Left renal cortex interstitium (tissue), 4 donors: ENCODE results near the gene TRIM72. TPM values are rescaled to one million over a fixed set of nuclear protein-coding genes. Genes with fewer than 3 reads are reported as not detected.
"Not testable (repeated sequence)": the region's sequence is repeated elsewhere in the genome, so short reads cannot be mapped to it uniquely, and the experiment has no call there.

Source experiments
- DNase-seq, 4 donors: peaks; one replicate each; pipeline ENCODE4 v3.0.0-alpha.2; 2013; ENCODE audit warnings: low read depth in 4 of 4, low spot score in 2 of 4, missing footprints in 1 of 4
- polyA plus RNA-seq, 4 donors: library from polyadenylated mRNA; unstranded; fragments of 120-200 nt; gene quantifications; one replicate each; pipeline ENCODE4 v1.2.1, GENCODE V29; 2013; ENCODE audit not compliant: insufficient read length in 4 of 4

TRIM72 gene
- polyA plus RNA-seq, 4 donors: 0.05 to 0.17 (median 0.09) TPM

- DNase-seq: no peak
Measured at GRCh38 chr16:31250782-31251384, 37.0 kb downstream of the TRIM72 start.

GRCh38 chr16:31251435-31251834 is 37.5 kb downstream of the TRIM72 start:
- DNase-seq: no peak

- DNase-seq: no peak
Measured at GRCh38 chr16:31253642-31254045, 39.7 kb downstream of the TRIM72 start.

- DNase-seq: no peak
Measured at GRCh38 chr16:31256466-31256865, 42.5 kb downstream of the TRIM72 start.

GRCh38 chr16:31258366-31258765 is 44.4 kb downstream of the TRIM72 start:
- DNase-seq: no peak

- DNase-seq: no peak
Measured at GRCh38 chr16:31260136-31260931, 46.4 kb downstream of the TRIM72 start.

GRCh38 chr16:31262084-31262483 is 48.2 kb downstream of the TRIM72 start:
- no peak for DNase-seq

- DNase-seq: no peak
Measured at GRCh38 chr16:31265329-31266245, 51.7 kb downstream of the TRIM72 start.

GRCh38 chr16:31267332-31268032 is 53.6 kb downstream of the TRIM72 start:
- no peak for DNase-seq

- DNase-seq: no peak
Measured at GRCh38 chr16:31268033-31268365, 54.1 kb downstream of the TRIM72 start.

- no peak for DNase-seq
Measured at GRCh38 chr16:31268891-31269290, 55.0 kb downstream of the TRIM72 start.

GRCh38 chr16:31269541-31269940 is 55.6 kb downstream of the TRIM72 start:
- DNase-seq: no peak

GRCh38 chr16:31269973-31270372 is 56.1 kb downstream of the TRIM72 start:
- not testable (repeated sequence) for DNase-seq

GRCh38 chr16:31270795-31271194 is 56.9 kb downstream of the TRIM72 start:
- no peak for DNase-seq

- no peak for DNase-seq
Measured at GRCh38 chr16:31271621-31272190, 57.8 kb downstream of the TRIM72 start.

GRCh38 chr16:31273187-31273586 is 59.3 kb downstream of the TRIM72 start:
- DNase-seq: no peak

GRCh38 chr16:31273676-31274075 is 59.8 kb downstream of the TRIM72 start:
- DNase-seq: no peak

- DNase-seq: no peak
Measured at GRCh38 chr16:31274831-31275816, 61.2 kb downstream of the TRIM72 start.

GRCh38 chr16:31276600-31276999 is 62.7 kb downstream of the TRIM72 start:
- no peak for DNase-seq
